Transverse colon (tissue), 4 donors: ENCODE data around the gene ADAMTS14.

Source experiments
- CTCF ChIP-seq, 5 experiments: fragments of 200-600 bp in 3 of 5; fragments of 450-650 bp in 2 of 5; sonication (generic) in 3 of 5; IDR thresholded peaks; 1 replicate in 2 of 5; 2 replicates in 3 of 5; pipeline ENCODE4 v1.5.1; 2016 to 2017; ENCODE audit warnings: antibody characterized with exemption in 5 of 5, inconsistent platforms in 3 of 5, mild to moderate bottlenecking in 2 of 5, moderate library complexity in 1 of 5
- POLR2A ChIP-seq: fragments of 450-650 bp; IDR thresholded peaks from one replicate; pipeline ENCODE4 v1.6.1; 2016; ENCODE audit warnings: antibody characterized with exemption, mild to moderate bottlenecking, moderate library complexity
- POLR2AphosphoS5 ChIP-seq, 3 donors: sonication (generic); formaldehyde crosslinking; IDR thresholded peaks; one replicate each; pipeline ENCODE4 v1.6.1; 2016; ENCODE audit warnings: antibody characterized with exemption in 3 of 3

- no peak for TF ChIP-seq CTCF (IDR thresholded peaks at IDR 0.05)
- TF ChIP-seq POLR2A = no peak
- TF ChIP-seq POLR2AphosphoS5 (IDR thresholded peaks at IDR 0.05) = no peak
Measured at GRCh38 chr10:70680899-70681730, 8.8 kb downstream of the ADAMTS14 start.
